ENCODE measurements around the gene PDPN.

PDPN gene

GRCh38 chr1:13616234-13616633, 32.6 kb downstream of the PDPN start:
- no peak for TF ChIP-seq CTCF (IDR thresholded peaks at IDR 0.05; ENCODE audit: low read depth, low read length)
- no peak overlapping the region for H3K4me3 ChIP-seq (ENCODE audit: low read depth, low read length)

GRCh38 chr1:13617108-13617507, 33.5 kb downstream of the PDPN start:
- no peak for TF ChIP-seq CTCF (IDR thresholded peaks at IDR 0.05; ENCODE audit: low read depth, low read length)
- no peak overlapping the region for H3K4me3 ChIP-seq (ENCODE audit: low read depth, low read length)

- no peak for TF ChIP-seq CTCF (IDR thresholded peaks at IDR 0.05; ENCODE audit: low read depth, low read length)
- H3K4me3 ChIP-seq (ENCODE audit: low read depth, low read length): no peak overlapping the region
These were observed 34.1 kb downstream of the PDPN start for GRCh38 chr1:13617773-13618172.

GRCh38 chr1:13618483-13618882, 34.9 kb downstream of the PDPN start:
- no peak for TF ChIP-seq CTCF (IDR thresholded peaks at IDR 0.05; ENCODE audit: low read depth, low read length)
- no peak overlapping the region for H3K4me3 ChIP-seq (ENCODE audit: low read depth, low read length)

- no peak overlapping the region for H3K4me3 ChIP-seq (ENCODE audit: low read depth, low read length)
- TF ChIP-seq CTCF (IDR thresholded peaks at IDR 0.05; ENCODE audit: low read depth, low read length): no peak
These were observed 36.3 kb downstream of the PDPN start for GRCh38 chr1:13619909-13620308.

- no peak for TF ChIP-seq CTCF (IDR thresholded peaks at IDR 0.05; ENCODE audit: low read depth, low read length)
- H3K4me3 ChIP-seq (ENCODE audit: low read depth, low read length): no peak overlapping the region
These were observed 37.2 kb downstream of the PDPN start for GRCh38 chr1:13620825-13621224.

GRCh38 chr1:13622446-13622845, 38.8 kb downstream of the PDPN start:
- TF ChIP-seq CTCF (IDR thresholded peaks at IDR 0.05; ENCODE audit: low read depth, low read length): no peak
- no peak overlapping the region for H3K4me3 ChIP-seq (ENCODE audit: low read depth, low read length)

Data from WI38 (cell line).